22Rv1 (cell line): ENCODE data around the gene SPRN.

Experiments
- CTCF ChIP-seq: fragments of 450-650 bp; IDR thresholded peaks from 2 replicates; pipeline ENCODE4 v1.5.1; 2017; ENCODE audit warnings: mild to moderate bottlenecking
- ZFX ChIP-seq: fragments of 450-650 bp; IDR thresholded peaks from 2 replicates; pipeline ENCODE4 v1.6.1; 2017; ENCODE audit warnings: antibody characterized with exemption, borderline replicate concordance

DNA sequence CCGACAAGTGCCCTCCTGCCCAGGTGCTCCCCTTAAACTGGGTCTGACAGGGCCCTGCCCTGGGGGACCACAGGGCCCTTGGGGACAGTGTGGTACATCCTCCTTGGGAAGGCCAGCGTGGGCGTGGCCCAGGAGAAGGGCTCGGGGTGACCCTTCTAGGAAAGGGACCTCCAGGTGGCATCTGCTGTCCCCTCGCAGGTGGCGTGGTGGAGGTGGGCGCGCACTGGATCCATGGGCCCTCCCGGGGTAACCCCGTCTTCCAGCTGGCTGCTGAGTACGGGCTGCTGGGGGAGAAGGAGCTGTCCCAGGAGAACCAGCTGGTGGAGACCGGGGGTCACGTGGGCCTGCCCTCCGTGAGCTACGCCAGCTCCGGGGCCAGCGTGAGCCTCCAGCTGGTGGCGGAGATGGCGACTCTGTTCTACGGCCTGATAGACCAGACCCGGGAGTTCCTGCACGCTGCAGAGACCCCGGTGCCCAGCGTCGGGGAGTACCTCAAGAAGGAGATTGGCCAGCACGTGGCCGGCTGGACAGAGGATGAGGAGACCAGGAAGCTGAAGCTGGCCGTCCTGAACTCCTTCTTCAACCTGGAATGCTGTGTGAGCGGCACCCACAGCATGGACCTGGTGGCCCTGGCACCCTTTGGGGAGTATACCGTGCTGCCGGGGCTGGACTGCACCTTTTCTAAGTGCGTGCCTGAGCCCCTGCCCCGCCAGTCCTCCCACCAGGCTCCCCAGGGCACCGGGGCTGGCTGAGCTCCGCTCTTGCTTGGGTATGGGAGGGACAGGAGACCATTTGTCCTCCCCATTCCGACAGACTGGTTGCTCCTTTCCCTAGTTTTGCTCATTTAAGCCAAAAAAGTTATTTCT lies 44.4 kb downstream of the SPRN start:
- TF ChIP-seq CTCF (no peak), ZFX (no peak)
